Endothelial cell of umbilical vein (primary cell): ENCODE data around the gene KRT81. TPM values are rescaled to one million over a fixed set of nuclear protein-coding genes. Genes with fewer than 3 reads are reported as not detected.

Experiments
- BruUV-seq: library from RNA; stranded (reverse); fragments of 400-500 nt; replicated peaks from 2 replicates; lab custom pipeline; 2021; lab: Mats Ljungman, UMichigan
- CTCF ChIA-PET: fragments of 300-600, 350-600 bp; sonication (Branson Sonifier 250); formaldehyde crosslinking; loops from one replicate; lab custom pipeline; 2021; ENCODE audit warnings: antibody characterized with exemption, inconsistent platforms; lab: Charles Lee
- POLR2A ChIA-PET: fragments of 300-600, 350-600 bp; sonication (Branson Sonifier 250); formaldehyde crosslinking; loops from one replicate; lab custom pipeline; 2021; ENCODE audit warnings: antibody characterized with exemption, inconsistent platforms; lab: Charles Lee
- DNase-seq: peaks from one replicate; pipeline ENCODE4 v3.0.0-alpha.2; 2011; ENCODE audit warnings: low read depth, low spot score
- FAIRE-seq: peaks from 2 replicates; lab custom pipeline; 2011; peaks lifted over from hg19 to GRCh38; lab: Jason Lieb, UNC
- H2AFZ ChIP-seq: 2 replicates; pipeline ENCODE4 v1.6.0; 2012; ENCODE audit warnings: low read depth, low read length, control low read depth, inconsistent platforms
- H3K27ac ChIP-seq: 2 replicates; pipeline ENCODE4 v1.5.1; 2011; ENCODE audit warnings: low read depth, mild to moderate bottlenecking, control low read depth, low read length, moderate library complexity; ENCODE audit not compliant: insufficient read depth
- H3K27me3 ChIP-seq, 2 experiments: 2 replicates each; pipeline versions ENCODE4 v1.6.0 to v1.6.1; 2011; ENCODE audit warnings: low read length in 2 of 2, mixed read lengths in 1 of 2; ENCODE audit not compliant: control insufficient read depth in 2 of 2, insufficient read depth in 2 of 2
- H3K36me3 ChIP-seq, 2 experiments: 2 replicates in 1 of 2; 3 replicates in 1 of 2; pipeline ENCODE4 v1.5.1; 2011; ENCODE audit warnings: low read length in 2 of 2, mild to moderate bottlenecking in 1 of 2, moderate library complexity in 1 of 2; ENCODE audit not compliant: control insufficient read depth in 2 of 2, insufficient read depth in 2 of 2; ENCODE audit errors: extremely low read depth in 1 of 2
- H3K4me1 ChIP-seq: 3 replicates; pipeline ENCODE4 v1.5.1; 2011; ENCODE audit warnings: mild to moderate bottlenecking, low read length; ENCODE audit not compliant: control insufficient read depth, insufficient read depth; ENCODE audit errors: extremely low read depth
- H3K4me2 ChIP-seq: 2 replicates; pipeline ENCODE4 v1.6.1; 2011; ENCODE audit warnings: low read length, control low read depth, mixed read lengths; ENCODE audit not compliant: insufficient read depth
- H3K4me3 ChIP-seq, 3 experiments: fragments of 200-600 bp in 1 of 3; sonication (generic), shearing (Covaris generic) in 1 of 3; replicated peaks in 1 of 3; 2 replicates each; pipeline ENCODE4 v1.5.1; 2011 to 2016; ENCODE audit warnings: control low read depth in 3 of 3, low read length in 3 of 3, mild to moderate bottlenecking in 2 of 3, inconsistent platforms in 1 of 3, low read depth in 1 of 3, moderate library complexity in 1 of 3; ENCODE audit not compliant: insufficient read depth in 1 of 3
- H3K79me2 ChIP-seq: 2 replicates; pipeline ENCODE4 v1.6.0; 2012; ENCODE audit warnings: low read length, inconsistent platforms; ENCODE audit not compliant: control insufficient read depth, insufficient read depth
- H3K9ac ChIP-seq: replicated peaks from 2 replicates; pipeline ENCODE3; 2011; ENCODE audit warnings: low read length, control low read depth; ENCODE audit not compliant: insufficient read depth; ENCODE audit errors: extremely low read depth
- H3K9me1 ChIP-seq: replicated peaks from 3 replicates; pipeline ENCODE4 v1.6.0; 2011; ENCODE audit warnings: mild to moderate bottlenecking, low read length; ENCODE audit not compliant: control insufficient read depth, insufficient read depth; ENCODE audit errors: extremely low read depth
- H3K9me3 ChIP-seq: replicated peaks from 2 replicates; pipeline ENCODE4 v1.5.1; 2012; ENCODE audit warnings: low read length, inconsistent platforms; ENCODE audit not compliant: control insufficient read depth, insufficient read depth
- H4K20me1 ChIP-seq: replicated peaks from 2 replicates; pipeline ENCODE3; 2011; ENCODE audit warnings: mild to moderate bottlenecking, low read length; ENCODE audit not compliant: control insufficient read depth, insufficient read depth; ENCODE audit errors: extremely low read depth
- CTCF ChIP-seq, 2 donors: IDR thresholded peaks; 1 replicate in 1 of 2; 2 replicates in 1 of 2; pipeline ENCODE4 v1.5.1; 2011; ENCODE audit warnings: low read length in 2 of 2, mild to moderate bottlenecking in 2 of 2, moderate library complexity in 2 of 2, control low read depth in 1 of 2, inconsistent platforms in 1 of 2, low read depth in 1 of 2; ENCODE audit not compliant: insufficient read depth in 1 of 2; ENCODE audit errors: extremely low read depth in 1 of 2
- FOS ChIP-seq: IDR thresholded peaks from 2 replicates; pipeline ENCODE4 v1.6.1; 2011; ENCODE audit warnings: mild to moderate bottlenecking, low read length, moderate library complexity, borderline replicate concordance; ENCODE audit not compliant: insufficient read depth
- GATA2 ChIP-seq: IDR thresholded peaks from 2 replicates; pipeline ENCODE4 v1.7.0; 2011; ENCODE audit warnings: low read depth, mild to moderate bottlenecking, moderate library complexity, mixed read lengths, low read length; ENCODE audit not compliant: insufficient read length, insufficient read depth
- JUN ChIP-seq: IDR thresholded peaks from 2 replicates; pipeline ENCODE4 v1.6.1; 2011; ENCODE audit warnings: borderline replicate concordance, low read depth; ENCODE audit not compliant: insufficient read length, insufficient read depth
- MAX ChIP-seq: IDR thresholded peaks from 2 replicates; pipeline ENCODE4 v1.6.1; 2011; ENCODE audit not compliant: insufficient read depth, insufficient read length
- MYC ChIP-seq: IDR thresholded peaks from one replicate; pipeline ENCODE4 v1.6.1; 2011; ENCODE audit warnings: mild to moderate bottlenecking, low read depth, low read length
- POLR2A ChIP-seq: IDR thresholded peaks from 2 replicates; pipeline ENCODE4 v1.6.1; 2012; ENCODE audit warnings: low read depth, mild to moderate bottlenecking, control low read depth, low read length
- POLR2AphosphoS5 ChIP-seq: IDR thresholded peaks from 2 replicates; pipeline ENCODE4 v1.6.1; 2012; ENCODE audit warnings: low read depth, mild to moderate bottlenecking, control low read depth, low read length, moderate library complexity; ENCODE audit not compliant: insufficient read depth
- dilution Hi-C: fragments of 300-500 bp; cut with MboI; formaldehyde crosslinking; loops from one replicate; pipeline ENCODE4 v1.15.0; 2019; ENCODE audit warnings: low sequenced_read_pairs; ENCODE audit not compliant: extremely low pct_ligation_motif_present
- intact Hi-C: fragments of 100-400 bp; cut with micrococcal nuclease; formaldehyde crosslinking; loops from one replicate; pipeline ENCODE4 v1.10.0; 2022
- polyA plus RNA-seq, 4 experiments: library from polyadenylated mRNA; depleted of rRNA in 3 of 4; stranded (reverse) in 3 of 4; unstranded in 1 of 4; fragments of >200 nt; gene quantifications; 2 replicates each; pipeline versions ENCODE4 v1.2.1 to v1.2.3, GENCODE V29; 2011 to 2012; ENCODE audit warnings: missing spikeins in 1 of 4
- total RNA-seq: library from RNA; stranded (reverse); gene quantifications from 2 replicates; pipeline ENCODE4 v1.2.3, GENCODE V29; 2021

KRT81 gene
- total and polyA plus RNA-seq, 2 donors (not counting 3 experiments of a cell fraction or from before 2014, with no cell fraction given), result not detected

DNA sequence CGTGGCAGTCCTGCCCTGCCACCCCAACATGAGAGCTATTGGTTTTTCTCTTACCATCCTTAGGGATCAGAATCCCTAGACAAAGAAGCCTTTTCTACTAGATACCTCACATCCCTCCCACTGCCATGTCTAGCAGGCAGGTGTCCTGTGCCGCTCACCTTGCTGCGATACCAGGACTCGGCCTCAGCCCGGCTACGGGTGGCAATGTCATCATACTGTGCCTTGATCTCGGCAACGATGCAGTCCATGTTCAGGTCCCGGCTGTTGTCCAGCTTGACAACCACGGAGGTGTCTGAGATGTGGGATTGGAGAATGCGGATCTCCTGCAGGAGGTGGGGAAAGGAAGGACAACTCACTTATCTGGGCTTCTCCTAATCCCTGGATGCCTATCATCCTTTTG is 25.4 kb upstream of the KRT81 start:
- Histone ChIP-seq H3K9me3 (no peaks in the 10 kb centered on the region), H3K36me3 (no peaks in the 10 kb centered on the region), H2AFZ (no peak overlapping the region), H3K4me2 (no peak overlapping the region), H3K27me3 (peaks cover 21 to 41% of the 10 kb centered on the region in 2 experiments), H3K9ac (no peak overlapping the region), H4K20me1 (no peaks in the 10 kb centered on the region), H3K9me1 (no peaks in the 10 kb centered on the region), H3K79me2 (no peaks in the 10 kb centered on the region), H3K4me1 (no peaks in the 10 kb centered on the region), H3K4me3 (no peak overlapping the region), H3K27ac (no peak overlapping the region)
- BruUV-seq, result no TSS peak
- no peak for FAIRE-seq
- dilution Hi-C loops (no loop called here), intact Hi-C loops (no loop called here)
- no peak for TF ChIP-seq MAX
- TF ChIP-seq GATA2, result no peak
- no peak for TF ChIP-seq MYC
- no peak for TF ChIP-seq FOS
- TF ChIP-seq CTCF (IDR thresholded peaks at IDR 0.05; ENCODE audit: extremely low read depth in 1 of 2, insufficient read depth in 1 of 2, low read depth in 1 of 2, low read length in 2 of 2), result no peak
- TF ChIP-seq POLR2AphosphoS5, result no peak
- TF ChIP-seq JUN, result no peak
- TF ChIP-seq POLR2A, result no peak
- no peak for DNase-seq
- ChIA-PET POLR2A (no interaction called here), CTCF (interaction anchor here (1.0 to 2.8 kb wide), 4 partner anchors 8 to 170 kb away, joined by 3 to 14 read pairs (median 4); no protein-coding TSS in a partner anchor)
